HL-60 (cell line): Measurements from ENCODE around the gene MED13L.

Experiments used
- GABPA ChIP-seq: IDR thresholded peaks from 2 replicates; pipeline ENCODE4 v1.6.1; 2012; ENCODE audit warnings: low read depth
- POLR2AphosphoS5 ChIP-seq: IDR thresholded peaks from 2 replicates; pipeline ENCODE4 v1.6.1; 2012; ENCODE audit warnings: low read depth
- SPI1 ChIP-seq: IDR thresholded peaks from 2 replicates; pipeline ENCODE4 v1.6.1; 2012; ENCODE audit warnings: low read depth, mild to moderate bottlenecking, borderline replicate concordance
- TF ChIP-seq, protein P1 (sequence below): IDR thresholded peaks from 2 replicates; pipeline ENCODE4 v1.6.1; 2012; ENCODE audit warnings: low read depth; ENCODE audit not compliant: insufficient replicate concordance
- TF ChIP-seq, protein P2 (sequence below): IDR thresholded peaks from one replicate; pipeline ENCODE4 v1.5.1; 2011; ENCODE audit warnings: low read length, control low read depth, inconsistent platforms; ENCODE audit not compliant: insufficient read depth

DNA sequence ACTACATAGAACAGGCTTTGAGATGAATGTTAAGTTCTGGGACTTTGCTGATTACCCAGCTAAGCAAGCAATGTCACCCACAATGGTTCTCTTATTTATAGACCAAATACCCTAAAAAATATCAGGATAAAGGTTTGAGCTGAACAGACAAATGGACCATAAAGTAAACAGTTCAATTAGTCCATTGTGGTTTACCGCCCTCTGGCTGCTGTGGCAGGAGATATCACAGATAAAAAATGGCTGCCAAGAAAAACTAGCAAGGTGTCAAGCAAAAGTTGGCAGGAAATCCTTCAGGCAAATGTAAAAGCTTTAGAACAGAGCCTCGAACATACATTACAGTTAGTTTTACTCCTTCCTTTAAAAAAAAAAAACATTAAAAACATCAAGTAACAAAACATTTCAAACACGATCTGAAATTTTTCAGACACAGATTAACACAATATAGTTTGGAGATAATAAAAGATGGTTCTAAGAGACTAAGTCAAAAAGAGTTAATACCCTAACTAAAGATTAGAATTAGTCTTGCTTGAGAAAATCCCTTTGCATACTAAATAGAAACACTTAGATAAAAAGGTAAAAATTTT, 41.3 kb downstream of the MED13L start:
- TF ChIP-seq, protein P1, sequence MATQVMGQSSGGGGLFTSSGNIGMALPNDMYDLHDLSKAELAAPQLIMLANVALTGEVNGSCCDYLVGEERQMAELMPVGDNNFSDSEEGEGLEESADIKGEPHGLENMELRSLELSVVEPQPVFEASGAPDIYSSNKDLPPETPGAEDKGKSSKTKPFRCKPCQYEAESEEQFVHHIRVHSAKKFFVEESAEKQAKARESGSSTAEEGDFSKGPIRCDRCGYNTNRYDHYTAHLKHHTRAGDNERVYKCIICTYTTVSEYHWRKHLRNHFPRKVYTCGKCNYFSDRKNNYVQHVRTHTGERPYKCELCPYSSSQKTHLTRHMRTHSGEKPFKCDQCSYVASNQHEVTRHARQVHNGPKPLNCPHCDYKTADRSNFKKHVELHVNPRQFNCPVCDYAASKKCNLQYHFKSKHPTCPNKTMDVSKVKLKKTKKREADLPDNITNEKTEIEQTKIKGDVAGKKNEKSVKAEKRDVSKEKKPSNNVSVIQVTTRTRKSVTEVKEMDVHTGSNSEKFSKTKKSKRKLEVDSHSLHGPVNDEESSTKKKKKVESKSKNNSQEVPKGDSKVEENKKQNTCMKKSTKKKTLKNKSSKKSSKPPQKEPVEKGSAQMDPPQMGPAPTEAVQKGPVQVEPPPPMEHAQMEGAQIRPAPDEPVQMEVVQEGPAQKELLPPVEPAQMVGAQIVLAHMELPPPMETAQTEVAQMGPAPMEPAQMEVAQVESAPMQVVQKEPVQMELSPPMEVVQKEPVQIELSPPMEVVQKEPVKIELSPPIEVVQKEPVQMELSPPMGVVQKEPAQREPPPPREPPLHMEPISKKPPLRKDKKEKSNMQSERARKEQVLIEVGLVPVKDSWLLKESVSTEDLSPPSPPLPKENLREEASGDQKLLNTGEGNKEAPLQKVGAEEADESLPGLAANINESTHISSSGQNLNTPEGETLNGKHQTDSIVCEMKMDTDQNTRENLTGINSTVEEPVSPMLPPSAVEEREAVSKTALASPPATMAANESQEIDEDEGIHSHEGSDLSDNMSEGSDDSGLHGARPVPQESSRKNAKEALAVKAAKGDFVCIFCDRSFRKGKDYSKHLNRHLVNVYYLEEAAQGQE, result no peak
- TF ChIP-seq, protein P2, sequence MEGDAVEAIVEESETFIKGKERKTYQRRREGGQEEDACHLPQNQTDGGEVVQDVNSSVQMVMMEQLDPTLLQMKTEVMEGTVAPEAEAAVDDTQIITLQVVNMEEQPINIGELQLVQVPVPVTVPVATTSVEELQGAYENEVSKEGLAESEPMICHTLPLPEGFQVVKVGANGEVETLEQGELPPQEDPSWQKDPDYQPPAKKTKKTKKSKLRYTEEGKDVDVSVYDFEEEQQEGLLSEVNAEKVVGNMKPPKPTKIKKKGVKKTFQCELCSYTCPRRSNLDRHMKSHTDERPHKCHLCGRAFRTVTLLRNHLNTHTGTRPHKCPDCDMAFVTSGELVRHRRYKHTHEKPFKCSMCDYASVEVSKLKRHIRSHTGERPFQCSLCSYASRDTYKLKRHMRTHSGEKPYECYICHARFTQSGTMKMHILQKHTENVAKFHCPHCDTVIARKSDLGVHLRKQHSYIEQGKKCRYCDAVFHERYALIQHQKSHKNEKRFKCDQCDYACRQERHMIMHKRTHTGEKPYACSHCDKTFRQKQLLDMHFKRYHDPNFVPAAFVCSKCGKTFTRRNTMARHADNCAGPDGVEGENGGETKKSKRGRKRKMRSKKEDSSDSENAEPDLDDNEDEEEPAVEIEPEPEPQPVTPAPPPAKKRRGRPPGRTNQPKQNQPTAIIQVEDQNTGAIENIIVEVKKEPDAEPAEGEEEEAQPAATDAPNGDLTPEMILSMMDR, result peak; percentile 40
- TF ChIP-seq GABPA (no peak), SPI1 (no peak), POLR2AphosphoS5 (no peak)
